ENCODE data around the gene TREML1. TPM values are rescaled to one million over a fixed set of nuclear protein-coding genes. Genes with fewer than 3 reads are reported as not detected.

TREML1 gene
- polyA plus RNA-seq, 3 donors: 0.09 TPM; not detected in 2

DNA sequence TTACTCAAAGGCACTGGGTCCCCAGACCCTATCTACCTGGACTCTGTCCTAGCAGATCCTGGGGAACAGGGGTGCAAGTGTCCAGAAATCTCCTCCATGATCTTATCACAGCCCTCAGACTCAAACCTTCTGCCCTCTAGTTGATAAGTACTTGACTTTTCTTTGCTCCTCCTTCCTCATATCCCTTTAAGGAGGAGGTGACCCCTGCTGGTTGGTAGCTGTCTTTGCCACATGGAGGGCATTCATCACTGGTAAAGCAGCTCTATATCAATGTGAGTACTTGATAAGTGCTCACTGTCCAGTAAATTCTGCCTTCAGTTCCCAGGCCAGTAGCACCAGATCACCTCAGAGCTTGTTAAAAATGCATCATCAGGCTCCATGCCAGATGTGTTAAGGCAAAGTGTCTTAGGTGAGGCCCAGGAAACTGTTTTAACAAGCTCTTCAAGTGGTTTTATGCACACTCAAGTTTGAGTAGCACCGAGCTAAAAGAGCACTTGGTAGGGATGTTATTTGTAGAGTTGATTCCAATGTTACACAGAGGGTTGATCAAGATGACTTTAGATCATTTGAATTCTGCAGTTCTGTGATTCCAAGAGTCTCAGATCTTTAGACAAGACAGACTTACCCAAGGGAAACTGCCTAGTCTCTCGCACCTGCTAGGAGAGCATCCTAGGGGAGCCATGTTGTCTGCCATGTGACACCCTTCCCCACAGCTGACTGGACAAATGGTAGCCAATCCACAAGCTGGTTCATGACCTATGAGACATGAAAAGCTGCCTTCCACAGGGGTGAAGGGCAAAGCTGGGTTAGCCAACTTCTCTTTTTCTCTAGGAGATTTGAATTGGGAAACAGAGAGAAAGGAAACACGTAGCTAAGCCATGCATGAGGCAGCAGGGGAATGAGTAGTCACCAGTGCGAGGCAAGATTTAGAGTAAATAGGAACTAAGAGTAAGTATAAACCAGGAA is 28.2 kb upstream of the TREML1 start:
- WGBS, 3 donors: 59 to 73% (median 61%) methylated on average over 4 of the region's 4 CpGs
- H3K27ac ChIP-seq (ENCODE audit: low read depth, low read length): no peak overlapping the region

DNA sequence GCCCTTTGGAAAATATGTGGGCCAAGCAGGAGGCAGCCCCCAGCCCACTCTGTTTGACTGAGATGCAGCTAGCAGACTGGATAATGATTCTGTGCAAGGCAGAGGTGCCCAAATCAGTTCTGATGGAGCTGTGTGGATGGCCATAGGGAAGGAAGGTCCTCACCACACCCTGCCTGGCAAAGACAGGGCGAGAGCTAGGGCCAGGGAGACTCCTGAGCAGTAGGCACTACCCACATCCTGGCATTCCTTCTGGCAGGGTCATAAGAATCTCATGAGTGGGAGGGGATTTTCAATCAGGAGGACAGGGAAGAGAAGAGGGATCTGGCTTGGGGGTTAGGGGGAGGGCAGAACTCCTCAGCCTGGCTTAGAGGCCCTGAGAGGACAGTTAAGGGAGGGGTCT is 27.4 kb upstream of the TREML1 start:
- H3K27ac ChIP-seq (ENCODE audit: low read depth, low read length): no peak overlapping the region
- 59 to 88% (median 79%) methylated on average over 1 of the region's 1 CpG for WGBS, 3 donors

DNA sequence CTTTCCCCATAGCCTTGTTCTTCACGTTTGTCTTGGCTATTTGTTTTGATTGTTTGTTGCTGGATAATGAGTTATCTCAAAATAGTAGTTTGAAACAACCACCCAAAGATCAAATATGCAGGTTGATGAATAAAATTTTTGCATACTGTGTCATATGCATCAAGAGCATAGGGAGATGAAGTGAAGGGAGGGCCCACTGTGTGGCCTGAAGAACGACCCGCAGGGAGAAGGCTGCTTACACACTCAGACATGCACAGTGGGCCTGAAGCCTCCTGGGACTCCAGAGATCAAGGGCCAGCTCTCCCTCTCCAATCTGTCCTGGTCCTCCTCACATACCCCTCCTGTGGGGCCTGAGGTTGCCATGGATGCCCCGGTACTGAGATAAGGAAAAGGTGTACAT is 25.0 kb upstream of the TREML1 start:
- WGBS, 3 donors: 51 to 78% (median 73%) methylated on average over 4 of the region's 4 CpGs
- no peak overlapping the region for H3K27ac ChIP-seq (ENCODE audit: low read depth, low read length)

DNA sequence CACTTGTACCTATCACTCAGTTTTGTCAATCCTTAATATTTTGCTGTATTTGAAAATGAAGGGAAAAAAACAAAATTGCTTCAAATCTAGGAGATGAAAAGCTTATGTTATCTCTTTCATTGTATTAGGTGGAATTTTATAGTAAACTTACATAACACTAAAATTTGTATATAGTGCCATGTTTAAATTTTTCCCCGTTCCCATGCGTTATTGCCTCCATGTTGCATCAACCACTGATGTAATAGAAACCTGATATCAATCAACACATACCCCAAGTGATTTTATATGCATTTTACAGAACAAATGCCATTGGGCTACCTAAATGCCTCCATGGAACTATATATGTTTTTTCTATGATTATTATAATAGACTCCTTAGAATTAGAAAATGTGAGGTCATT is 23.5 kb upstream of the TREML1 start:
- 89 to 98% (median 92%) methylated on average over 2 of the region's 2 CpGs for WGBS, 3 donors
- no peak overlapping the region for H3K27ac ChIP-seq (ENCODE audit: low read depth, low read length)

DNA sequence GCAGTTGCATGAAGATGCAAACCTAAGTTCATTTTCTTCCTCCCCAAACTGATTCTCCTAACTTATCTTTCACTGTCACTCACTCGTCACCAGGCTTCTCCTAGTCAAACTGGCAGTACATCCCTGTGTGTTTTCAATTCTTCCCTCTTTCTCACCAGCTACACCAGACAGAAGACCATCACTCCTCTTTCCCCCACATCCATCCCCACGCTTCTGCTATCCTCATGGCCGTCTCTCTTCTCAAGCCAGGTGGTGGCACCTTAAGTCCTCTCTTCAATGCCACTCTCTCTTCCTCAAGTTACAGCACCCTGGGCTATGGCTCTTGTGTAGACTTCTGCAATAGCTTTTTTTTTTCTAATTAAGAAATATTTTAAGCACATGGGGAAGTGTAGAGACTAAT is 23.1 kb upstream of the TREML1 start:
- WGBS, 3 donors: 68 to 80% (median 74%) methylated on average over 3 of the region's 3 CpGs
- no peak overlapping the region for H3K27ac ChIP-seq (ENCODE audit: low read depth, low read length)

DNA sequence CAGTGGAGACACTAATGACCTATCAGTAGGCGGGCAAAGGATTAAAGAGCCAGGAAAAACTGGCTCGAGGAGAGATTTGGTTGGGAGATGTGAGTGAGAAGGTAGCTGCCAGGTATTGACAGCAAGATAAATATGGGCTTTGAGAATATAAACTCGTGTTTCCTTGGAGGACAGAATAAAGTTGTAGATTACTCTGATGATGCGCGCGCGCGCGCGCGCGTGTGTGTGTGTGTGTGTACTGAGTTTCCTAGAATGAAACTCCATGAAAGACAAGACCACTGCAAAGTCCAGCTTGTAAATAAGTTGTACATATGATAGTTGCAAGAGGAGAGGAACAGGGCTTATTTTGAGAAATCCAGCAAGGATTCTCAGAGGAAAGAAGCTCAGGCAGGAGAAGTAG is 22.0 kb upstream of the TREML1 start:
- 74 to 95% (median 88%) methylated on average over 12 of the region's 12 CpGs for WGBS, 3 donors
- no peak overlapping the region for H3K27ac ChIP-seq (ENCODE audit: low read depth, low read length)

DNA sequence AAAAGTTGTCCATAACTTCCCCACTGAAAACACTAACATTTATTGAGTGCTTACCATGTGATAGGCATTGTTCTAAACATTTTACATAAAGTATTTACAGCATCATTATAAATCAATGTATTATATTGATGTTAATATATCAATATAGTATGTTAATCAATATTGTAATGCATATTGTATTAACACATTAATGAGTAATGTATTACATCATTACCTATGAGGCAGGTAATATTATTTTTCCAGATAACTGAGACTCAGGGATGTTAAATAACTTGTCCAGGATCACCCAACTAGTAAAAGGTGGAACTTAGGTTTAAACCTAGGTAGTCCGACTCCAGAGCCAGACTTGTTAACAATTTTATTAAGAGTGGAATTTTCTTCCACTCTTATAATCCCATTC is 20.9 kb upstream of the TREML1 start:
- H3K27ac ChIP-seq (ENCODE audit: low read depth, low read length): no peak overlapping the region
- 77 to 97% (median 84%) methylated on average over 1 of the region's 1 CpG for WGBS, 3 donors

DNA sequence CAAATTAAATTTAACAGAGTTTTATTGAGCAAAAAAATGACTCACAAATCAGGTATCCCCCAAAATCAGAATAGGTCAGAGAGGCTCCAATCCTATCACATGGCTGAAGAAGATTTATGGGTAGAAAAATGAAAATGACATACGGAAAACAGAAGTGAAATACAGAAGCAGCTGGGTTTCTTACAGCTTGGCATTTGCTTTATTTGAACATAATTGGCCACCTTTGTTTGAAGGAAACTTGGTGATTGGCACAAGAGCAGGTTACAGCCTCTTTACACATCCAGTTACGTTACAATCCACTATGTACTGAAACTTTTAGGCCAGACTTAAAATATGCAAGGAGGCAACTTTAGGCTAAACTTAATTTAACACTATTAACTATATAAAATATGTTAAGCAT is 20.5 kb upstream of the TREML1 start:
- WGBS, 3 donors: 60 to 80% (median 62%) methylated on average over 2 of the region's 2 CpGs
- no peak overlapping the region for H3K27ac ChIP-seq (ENCODE audit: low read depth, low read length)

DNA sequence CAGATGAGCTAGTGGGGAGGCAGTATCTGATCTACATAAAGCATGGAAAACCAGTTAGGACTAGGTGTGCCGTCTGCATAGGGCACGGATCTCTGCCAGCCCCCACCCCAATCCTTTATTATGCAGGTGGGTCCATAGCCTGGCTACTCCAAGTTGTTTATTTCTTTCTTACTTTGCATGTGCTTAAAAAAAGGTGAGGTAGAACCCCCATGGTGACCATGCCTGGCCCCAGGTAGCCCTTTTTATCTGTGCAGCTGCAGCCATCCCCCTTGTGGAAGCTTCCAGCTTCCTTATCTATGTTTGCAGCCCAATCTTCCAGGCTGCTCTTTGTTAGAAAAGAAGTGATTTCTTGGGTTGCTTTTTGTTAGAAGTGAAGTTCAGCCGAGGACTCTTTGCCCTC is 17.8 kb upstream of the TREML1 start:
- 34 to 52% (median 45%) methylated on average over 3 of the region's 3 CpGs for WGBS, 3 donors

DNA sequence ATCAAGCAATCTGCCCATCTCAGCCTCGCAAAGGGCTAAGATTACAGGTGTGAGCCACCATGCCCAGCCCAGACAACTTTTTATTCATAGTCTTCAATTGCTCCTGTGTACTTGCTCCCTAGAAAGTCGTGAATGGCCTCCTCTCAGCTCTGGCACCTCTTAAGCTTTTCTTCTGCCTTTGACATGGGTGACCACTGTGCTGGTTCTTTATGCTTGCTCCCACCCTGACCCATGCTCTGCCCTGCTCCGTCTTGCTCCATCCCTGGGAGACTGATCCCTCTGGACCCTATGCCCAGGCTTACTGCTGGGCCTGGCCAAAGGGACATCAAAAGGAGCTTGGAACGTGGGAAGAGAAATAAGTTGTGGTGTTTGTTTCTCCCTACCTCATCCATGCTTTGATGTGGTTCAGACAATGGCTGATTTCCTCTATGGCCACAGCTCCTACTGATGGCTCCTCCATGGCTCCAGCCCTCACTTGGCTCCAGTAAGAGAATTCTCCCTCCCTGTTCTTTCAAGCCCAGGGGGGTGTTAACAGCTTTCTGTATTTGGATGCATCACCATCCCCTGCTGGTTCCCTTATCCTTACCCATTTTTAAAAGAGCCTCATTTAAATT is 16.5 kb upstream of the TREML1 start:
- no peak overlapping the region for H3K27ac ChIP-seq (ENCODE audit: low read depth, low read length)
- WGBS, 3 donors: 72 to 75% (median 74%) methylated on average over 4 of the region's 4 CpGs

More for the DNA sequence above, 17.8 kb upstream of the TREML1 start:
- no peak overlapping the region for H3K27ac ChIP-seq (ENCODE audit: low read depth, low read length)

DNA sequence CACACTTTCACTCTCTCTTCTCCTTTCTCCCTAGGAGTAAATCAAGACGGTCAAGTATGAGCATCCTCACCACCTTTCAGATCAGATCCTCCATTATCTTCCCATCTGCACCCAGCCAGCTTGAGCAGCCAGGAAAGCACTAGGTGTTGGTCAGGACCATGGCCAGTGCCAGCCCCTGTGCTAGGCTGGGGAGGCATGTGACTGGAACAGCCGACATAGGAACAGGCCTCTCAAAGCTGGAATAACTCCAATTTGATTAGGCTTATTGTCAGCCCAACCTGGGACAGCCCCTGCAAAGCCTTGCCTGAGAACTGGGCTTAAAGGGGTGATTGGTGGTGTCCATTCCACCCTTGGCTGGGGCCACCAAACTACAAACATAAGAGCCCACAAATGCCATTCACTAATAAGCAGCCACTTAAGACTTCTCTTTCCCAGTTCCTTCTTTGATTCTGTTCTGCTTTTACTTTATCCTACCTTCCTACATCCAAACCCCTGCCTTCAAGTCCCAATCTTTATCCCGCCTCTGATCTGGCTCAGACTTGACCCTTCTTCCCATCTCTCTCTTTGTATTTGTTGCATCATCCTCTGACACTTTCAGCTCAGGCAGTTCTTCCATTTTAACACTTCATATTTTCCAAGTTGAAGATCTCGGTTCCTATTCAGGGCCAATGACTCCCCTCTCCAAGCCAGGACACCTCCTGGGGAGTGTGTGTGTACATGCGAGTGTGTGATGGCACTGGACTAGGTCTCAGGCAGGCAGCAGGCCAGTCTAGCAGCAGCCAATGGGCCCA is 13.2 kb upstream of the TREML1 start:
- no peak overlapping the region for H3K27ac ChIP-seq (ENCODE audit: low read depth, low read length)
- WGBS, 3 donors: 64 to 71% (median 71%) methylated on average over 5 of the region's 5 CpGs

DNA sequence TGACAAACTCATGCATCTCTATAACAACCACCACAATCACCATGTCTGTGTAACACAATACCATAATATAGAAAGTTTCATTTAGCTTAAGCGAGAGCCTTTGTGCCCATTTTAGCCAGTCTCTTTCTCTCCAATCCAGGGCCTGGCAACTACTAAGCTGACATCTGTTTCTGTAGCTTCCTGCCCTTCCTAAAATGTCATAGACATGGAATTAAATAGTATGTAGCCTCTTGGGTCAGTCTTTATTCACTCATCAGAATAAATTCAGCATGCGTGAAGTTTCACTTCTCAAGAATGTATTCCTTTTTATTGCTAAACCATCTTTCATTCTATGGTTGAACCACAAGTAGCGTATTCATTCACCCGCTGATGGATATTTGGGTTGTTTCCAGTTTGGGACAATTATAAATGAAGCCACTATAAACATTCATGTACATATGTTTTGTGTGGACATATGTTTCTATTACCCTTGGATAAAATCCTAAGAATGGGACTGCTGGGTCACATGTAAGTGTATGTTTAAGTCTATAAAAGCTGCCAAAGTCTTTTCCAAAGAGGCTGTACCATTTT is 10.5 kb upstream of the TREML1 start:
- WGBS, 3 donors: 85 to 91% (median 90%) methylated on average over 4 of the region's 4 CpGs
- no peak overlapping the region for H3K27ac ChIP-seq (ENCODE audit: low read depth, low read length)

DNA sequence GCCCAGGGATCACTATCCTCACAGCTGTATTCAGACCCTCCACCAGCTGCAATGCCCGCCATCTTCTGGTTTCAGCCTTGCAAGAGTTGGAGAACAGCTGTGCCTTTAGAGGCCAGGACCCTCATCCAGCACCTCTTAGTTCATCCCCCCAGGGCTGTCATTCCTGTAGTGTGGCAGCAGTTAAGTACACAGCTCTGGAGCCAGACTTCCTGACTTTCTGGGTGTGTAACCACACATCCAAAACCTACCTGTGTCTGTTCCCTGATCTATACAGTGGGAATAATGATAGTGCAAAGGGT is 9.2 kb upstream of the TREML1 start:
- WGBS, 3 donors: 87 to 93% (median 91%) methylated on average over 1 of the region's 1 CpG
- no peak overlapping the region for H3K27ac ChIP-seq (ENCODE audit: low read depth, low read length)

DNA sequence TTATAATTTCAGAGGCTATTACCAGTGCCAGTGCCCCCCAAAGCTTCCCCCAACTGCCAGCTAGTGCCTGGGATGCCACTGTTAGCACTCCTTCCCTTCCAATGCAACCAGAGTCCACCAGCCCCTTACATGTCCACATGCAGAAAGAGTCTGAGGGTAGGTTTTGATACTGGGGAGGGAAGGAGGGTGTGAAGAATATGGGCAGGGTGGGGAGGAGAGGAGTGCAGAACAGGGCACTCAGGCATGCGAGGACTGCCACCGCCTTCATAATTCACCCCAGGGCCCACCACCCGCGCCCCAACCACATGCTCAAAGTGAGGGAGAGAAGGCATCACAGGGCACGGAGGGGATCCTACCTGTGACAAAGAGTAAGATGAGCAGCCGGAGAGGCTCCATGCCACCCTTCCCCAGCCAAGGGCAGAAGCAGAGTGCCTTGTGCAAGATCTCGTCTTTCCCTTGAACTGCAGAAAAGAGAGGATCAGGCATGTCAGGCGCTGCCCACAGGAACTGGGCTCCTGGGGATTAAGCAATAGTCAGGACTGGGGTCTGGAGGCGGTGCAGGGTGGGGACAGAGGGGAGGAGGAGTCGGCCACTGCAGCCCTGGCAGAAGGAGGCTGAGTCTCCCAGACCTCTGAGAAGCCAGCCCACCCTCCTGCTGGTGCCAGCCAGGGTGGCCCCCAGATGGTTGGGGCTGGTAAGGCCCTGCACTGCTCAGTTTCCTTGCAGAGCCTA is 8.7 kb upstream of the TREML1 start, which contains the start of gene TREM2:
Gene TREM2 (minus strand): TSS at position 430 of the 732 bp plus-strand sequence. CDS start 34 bp downstream, at position 396.
- H3K27ac ChIP-seq (ENCODE audit: low read depth, low read length): no peak within 1 kb of the TSS
- WGBS, 3 donors: 60 to 76% (median 64%) methylated on average over 10 of the region's 10 CpGs

DNA sequence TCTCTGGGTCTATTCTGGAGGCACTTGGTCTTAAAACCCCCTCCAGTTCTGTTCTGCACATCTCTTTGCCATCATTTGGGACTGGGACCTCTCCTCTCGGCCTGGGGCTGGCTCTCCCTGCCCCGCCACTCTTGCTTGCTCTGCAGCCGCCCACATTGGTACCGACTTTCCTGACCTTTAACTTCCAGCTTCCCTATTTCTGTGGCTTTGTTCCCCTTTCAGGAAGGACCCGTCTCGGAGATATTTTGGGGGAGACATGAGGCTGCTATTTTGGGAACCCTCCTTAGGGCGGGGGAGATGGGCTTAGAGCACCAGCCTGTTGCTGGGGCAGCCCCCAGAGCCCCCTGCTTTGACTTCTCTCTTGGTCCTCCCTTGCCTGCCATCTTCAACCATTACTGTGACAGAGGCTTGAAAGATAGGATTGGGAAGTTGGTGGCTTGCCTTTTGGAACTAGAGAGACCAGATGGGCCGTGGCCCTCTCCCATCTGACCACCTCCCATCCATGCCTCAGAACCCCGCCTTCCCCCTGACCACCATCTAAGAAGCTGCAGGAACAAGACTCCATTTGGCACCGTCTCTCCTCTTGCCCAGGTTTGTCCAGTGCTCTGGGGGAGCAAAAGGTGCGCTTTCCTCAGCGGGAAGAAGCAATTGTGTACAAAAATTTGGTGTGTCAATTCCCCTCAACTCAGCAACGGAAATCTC is 7.9 kb upstream of the TREML1 start:
- H3K27ac ChIP-seq (ENCODE audit: low read depth, low read length): no peak overlapping the region
- WGBS, 3 donors: 53 to 70% (median 57%) methylated on average over 13 of the region's 13 CpGs

DNA sequence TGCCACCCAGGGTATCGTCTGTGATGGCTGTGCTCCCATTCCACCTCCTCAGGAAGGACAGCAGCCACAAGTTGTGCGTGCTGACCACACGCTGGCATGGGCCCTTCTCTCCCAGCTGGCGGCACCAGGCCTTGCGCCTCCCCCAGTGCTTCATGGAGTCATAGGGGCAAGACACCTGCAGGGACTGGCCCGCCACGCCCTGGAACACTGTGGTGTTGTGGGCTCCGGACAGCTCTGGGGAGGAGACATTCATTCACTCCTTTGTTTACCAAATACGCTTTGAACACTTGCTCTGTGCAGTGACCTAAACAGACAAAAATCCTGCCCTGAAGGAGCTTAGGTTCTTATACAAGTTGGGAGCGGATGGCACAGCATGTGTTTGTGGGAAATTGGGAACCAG is 7.2 kb upstream of the TREML1 start:
- 85 to 93% (median 91%) methylated on average over 10 of the region's 10 CpGs for WGBS, 3 donors
- no peak overlapping the region for H3K27ac ChIP-seq (ENCODE audit: low read depth, low read length)

DNA sequence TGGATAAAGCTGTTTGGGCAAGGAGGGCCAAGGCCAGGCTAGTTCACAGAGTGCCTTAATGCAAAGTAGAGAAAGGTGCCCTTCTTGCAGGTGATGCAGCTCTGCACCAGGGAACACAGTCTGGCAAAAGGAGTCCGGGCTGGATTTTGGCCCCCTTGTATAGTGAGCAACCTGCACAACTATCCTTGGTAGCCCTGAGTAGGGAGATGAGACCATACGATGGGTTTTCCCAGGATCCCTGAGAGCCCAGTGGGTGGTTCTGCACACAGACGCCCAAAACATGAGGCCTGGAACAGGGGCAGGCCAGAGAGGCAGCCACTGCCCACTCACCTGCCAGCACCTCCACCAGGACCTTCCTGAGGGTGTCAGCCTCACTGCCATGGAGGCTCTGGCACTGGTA is 6.8 kb upstream of the TREML1 start:
- H3K27ac ChIP-seq (ENCODE audit: low read depth, low read length): no peak overlapping the region
- 69 to 81% (median 77%) methylated on average over 3 of the region's 3 CpGs for WGBS, 3 donors
